Measurements from ENCODE around the gene PRLH. TPM values are rescaled to one million over a fixed set of nuclear protein-coding genes. Genes with fewer than 3 reads are reported as not detected.
A peak's percentile ranks its signal among the peaks of the same experiment; 100 is the strongest.
"Not testable (repeated sequence)": the region's sequence is repeated elsewhere in the genome, so short reads cannot be mapped to it uniquely, and the experiment has no call there.

The PRLH gene
- total and polyA plus RNA-seq, 12 donors: not detected

GRCh38 chr2:237593596-237594320, 27.4 kb downstream of the PRLH start:
- no peak for DNase-seq

GRCh38 chr2:237594514-237594871, 28.1 kb downstream of the PRLH start:
- Histone ChIP-seq H3K36me3 (no peaks in the 10 kb centered on the region), H3K27ac (peak overlapping the region in 8 of 10 donors; percentile 14 to 80 (median 70)), H3K4me1 (peaks cover 10 to 47% (median 29%) of the 10 kb centered on the region in 9 donors), H3K9me3 (no peaks in the 10 kb centered on the region), H3K27me3 (no peaks in the 10 kb centered on the region), H3K4me3 (no peak overlapping the region)
- TF ChIP-seq CTCF (IDR thresholded peaks at IDR 0.05): no peak
- intact Hi-C loops (cut with DNase I): loop anchor here in 2 of 10 donors (5.0 to 10.0 kb wide), 2 partner anchors 70 to 78 kb away; no protein-coding TSS in a partner anchor
- no peak for DNase-seq
- ATAC-seq: peak in 5 of 8 donors; percentile 6 to 40 (median 13)
- 52 to 57% methylated on average over 5 of the region's 5 CpGs for WGBS, 2 donors

More at GRCh38 chr2:237593596-237594320, 27.4 kb downstream of the PRLH start:
- intact Hi-C loops (cut with DNase I): loop anchor here in 2 of 10 donors (5.0 to 10.0 kb wide), 2 partner anchors 71 to 79 kb away; no protein-coding TSS in a partner anchor
- Histone ChIP-seq H3K9me3 (no peaks in the 10 kb centered on the region), H3K4me3 (no peak overlapping the region), H3K36me3 (no peaks in the 10 kb centered on the region), H3K4me1 (peaks cover 10 to 44% (median 26%) of the 10 kb centered on the region in 9 donors), H3K27ac (peak overlapping the region in 4 of 10 donors; percentile 67 to 79 (median 75)), H3K27me3 (no peaks in the 10 kb centered on the region)
- no peak for ATAC-seq
- WGBS, 2 donors: 92 to 96% methylated on average over 17 of the region's 17 CpGs
- no peak for TF ChIP-seq CTCF (IDR thresholded peaks at IDR 0.05)

GRCh38 chr2:237595829-237596519, 29.6 kb downstream of the PRLH start:
- Histone ChIP-seq H3K4me1 (peaks cover 8 to 47% (median 33%) of the 10 kb centered on the region in 9 donors), H3K27ac (peak overlapping the region in 6 of 10 donors; percentile 43 to 80 (median 75))
- 84 to 95% methylated on average over 4 to 5 of the region's 5 CpGs for WGBS, 2 donors
- not testable (repeated sequence) for H3K27me3 ChIP-seq, DNase-seq, H3K9me3 ChIP-seq, H3K36me3 ChIP-seq, ATAC-seq, H3K4me3 ChIP-seq
- intact Hi-C loops (cut with DNase I): loop anchor here in 3 of 10 donors (5.0 to 10.0 kb wide), 3 partner anchors 66 to 151 kb away; no protein-coding TSS in a partner anchor

GRCh38 chr2:237596520-237597195, 30.3 kb downstream of the PRLH start:
- H3K4me3 ChIP-seq: no peak overlapping the region
- DNase-seq (no peak), ATAC-seq (no peak)
- WGBS, 2 donors: 87 to 91% methylated on average over 13 of the region's 13 CpGs
- H3K9me3 ChIP-seq: no peaks in the 10 kb centered on the region
- TF ChIP-seq CTCF (IDR thresholded peaks at IDR 0.05): no peak
- no peaks in the 10 kb centered on the region for H3K36me3 ChIP-seq
- H3K4me1 ChIP-seq: peaks cover 7 to 48% (median 32%) of the 10 kb centered on the region in 9 donors
- intact Hi-C loops (cut with DNase I): loop anchor here in 3 of 10 donors (5.0 to 10.0 kb wide), 3 partner anchors 66 to 151 kb away; no protein-coding TSS in a partner anchor
- H3K27ac ChIP-seq: peak overlapping the region in 4 of 10 donors; percentile 1 to 79 (median 49)
- H3K27me3 ChIP-seq: no peaks in the 10 kb centered on the region
